Upper lobe of left lung (tissue), 6 donors: ENCODE results near the gene PGBD5. TPM values are rescaled to one million over a fixed set of nuclear protein-coding genes. Genes with fewer than 3 reads are reported as not detected.

Experiments
- ATAC-seq, 2 donors: fragments of 200-7000 bp; cut with Tn5 transposase; one replicate each; pipeline ENCODE4 v1.9.1; 2022; ENCODE audit warnings: mild to moderate bottlenecking in 2 of 2, moderate library complexity in 2 of 2; ENCODE audit not compliant: low FRiP score in 2 of 2
- DNase-seq, 2 donors: peaks; one replicate each; pipeline ENCODE4 v3.0.0-alpha.2; 2019 to 2020
- H3K27ac ChIP-seq, 4 donors: fragments of 200-600 bp; sonication (generic); one replicate each; pipeline ENCODE4 v1.5.1; 2016 to 2019
- H3K27me3 ChIP-seq, 4 donors: fragments of 200-600 bp; sonication (generic); one replicate each; pipeline ENCODE4 v1.5.1; 2017 to 2019
- H3K36me3 ChIP-seq, 4 donors: fragments of 200-600 bp; sonication (generic); one replicate each; pipeline ENCODE4 v1.5.1; 2016 to 2019
- H3K4me1 ChIP-seq, 4 donors: fragments of 200-600 bp; sonication (generic); one replicate each; pipeline ENCODE4 v1.5.1; 2018 to 2019
- H3K4me3 ChIP-seq, 4 donors: fragments of 200-600 bp; sonication (generic); one replicate each; pipeline ENCODE4 v1.5.1; 2017 to 2019; ENCODE audit warnings: mild to moderate bottlenecking in 2 of 4, moderate library complexity in 1 of 4
- H3K9me3 ChIP-seq, 4 donors: fragments of 200-600 bp; sonication (generic); one replicate each; pipeline ENCODE4 v1.5.1; 2018 to 2019
- CTCF ChIP-seq, 6 experiments: fragments of 450-650 bp in 4 of 6; fragments of 200-600 bp in 2 of 6; sonication (generic) in 2 of 6; IDR thresholded peaks; one replicate each; pipeline ENCODE4 v1.5.1; 2016 to 2019; ENCODE audit warnings: antibody characterized with exemption in 6 of 6
- EP300 ChIP-seq, 4 donors: sonication (generic); formaldehyde crosslinking; IDR thresholded peaks; one replicate each; pipeline ENCODE4 v1.5.1; 2017; ENCODE audit warnings: antibody characterized with exemption in 4 of 4, control low read depth in 2 of 4
- POLR2A ChIP-seq, 4 donors: fragments of 450-650 bp; IDR thresholded peaks; one replicate each; pipeline ENCODE4 v1.5.1; 2016 to 2017; ENCODE audit warnings: antibody characterized with exemption in 4 of 4, mild to moderate bottlenecking in 2 of 4
- POLR2AphosphoS5 ChIP-seq, 2 donors: sonication (generic); formaldehyde crosslinking; IDR thresholded peaks; one replicate each; pipeline ENCODE4 v1.5.1; 2017; ENCODE audit warnings: antibody characterized with exemption in 2 of 2
- WGBS, 2 donors: methylation state at CpG; one replicate each; pipeline ENCODE4 v1.1.5; 2017 to 2018; 5-methylcytosine and 5-hydroxymethylcytosine counted together
- total RNA-seq, 6 donors: library from RNA; depleted of rRNA in 4 of 6; stranded (reverse); fragments of >200 nt in 4 of 6; gene quantifications; one replicate each; pipeline versions ENCODE4 v1.1.0 to v1.2.1, GENCODE V29; 2016 to 2021
- donor health status: DM: no; HTN: no; CAD: no; lungs with moderate emphysema.
- donor health status: DM: no; HTN: yes; CAD: no; lungs with severe emphysema.

PGBD5 gene
- total RNA-seq, 6 donors from 2014 or later, result 0.78 to 5.0 (median 3.9) TPM

- H3K9me3 ChIP-seq, result no peaks in the 10 kb centered on the region
- no peak for ATAC-seq
Observed at GRCh38 chr1:230267338-230268065, 158.6 kb downstream of the PGBD5 start.

GRCh38 chr1:230266456-230266855 is 159.7 kb downstream of the PGBD5 start:
- DNase-seq, result no peak
- TF ChIP-seq CTCF (IDR thresholded peaks at IDR 0.05), result no peak
- no peak for TF ChIP-seq POLR2AphosphoS5 (IDR thresholded peaks at IDR 0.05)
- TF ChIP-seq EP300 (IDR thresholded peaks at IDR 0.05), result no peak
- no peak for TF ChIP-seq POLR2A (IDR thresholded peaks at IDR 0.05)
- WGBS, 2 donors, result 39 to 77% methylated on average over 2 of the region's 2 CpGs
- ATAC-seq, result no peak
- peaks cover 11 to 30% (median 16%) of the 10 kb centered on the region in 4 donors for H3K4me1 ChIP-seq
- H3K36me3 ChIP-seq, result peaks cover 15 to 52% (median 40%) of the 10 kb centered on the region in 4 donors
- H3K27ac ChIP-seq, result no peak overlapping the region
- H3K27me3 ChIP-seq, result no peaks in the 10 kb centered on the region
- H3K9me3 ChIP-seq, result no peaks in the 10 kb centered on the region
- H3K4me3 ChIP-seq, result no peak overlapping the region

More at GRCh38 chr1:230267338-230268065, 158.6 kb downstream of the PGBD5 start:
- peaks cover 11 to 34% (median 18%) of the 10 kb centered on the region in 4 donors for H3K4me1 ChIP-seq
- no peaks in the 10 kb centered on the region for H3K27me3 ChIP-seq
- H3K4me3 ChIP-seq, result no peak overlapping the region
- no peak for TF ChIP-seq POLR2AphosphoS5 (IDR thresholded peaks at IDR 0.05)
- TF ChIP-seq POLR2A (IDR thresholded peaks at IDR 0.05), result no peak
- no peak for TF ChIP-seq EP300 (IDR thresholded peaks at IDR 0.05)
- TF ChIP-seq CTCF (IDR thresholded peaks at IDR 0.05), result no peak
- WGBS, 2 donors, result 84 to 96% methylated on average over 16 to 17 of the region's 17 CpGs
- H3K36me3 ChIP-seq, result peaks cover 15 to 47% (median 38%) of the 10 kb centered on the region in 4 donors
- DNase-seq, result peak in 1 of 2 donors; percentile 45
- no peak overlapping the region for H3K27ac ChIP-seq

GRCh38 chr1:230265200-230266115 is 160.7 kb downstream of the PGBD5 start:
- ATAC-seq, result no peak
- H3K27me3 ChIP-seq, result no peaks in the 10 kb centered on the region
- H3K36me3 ChIP-seq, result peaks cover 15 to 54% (median 40%) of the 10 kb centered on the region in 4 donors
- peaks cover 4 to 20% (median 11%) of the 10 kb centered on the region in 4 donors for H3K4me1 ChIP-seq
- no peak for TF ChIP-seq POLR2A (IDR thresholded peaks at IDR 0.05)
- no peak for TF ChIP-seq POLR2AphosphoS5 (IDR thresholded peaks at IDR 0.05)
- no peak for TF ChIP-seq EP300 (IDR thresholded peaks at IDR 0.05)
- no peak for TF ChIP-seq CTCF (IDR thresholded peaks at IDR 0.05)
- H3K27ac ChIP-seq, result no peak overlapping the region
- no peak overlapping the region for H3K4me3 ChIP-seq
- H3K9me3 ChIP-seq, result no peaks in the 10 kb centered on the region
- DNase-seq, result no peak
- 96 to 97% methylated on average over 12 to 17 of the region's 17 CpGs for WGBS, 2 donors

Other genes with a start within 250 kb of the PGBD5 start
- gene COG2, start 216.1 kb upstream of the PGBD5 start, total RNA-seq, result 10 to 100 TPM; 23.5 to 37.7 (median 28.7) TPM